ENCODE data around the gene PHACTR1.

GRCh38 chr6:13249817-13250216 lies 533.2 kb downstream of the PHACTR1 start:
- no peak for TF ChIP-seq RAD21 (IDR thresholded peaks at IDR 0.05; ENCODE audit: low read depth)
- no peak for TF ChIP-seq EGR1 (IDR thresholded peaks at IDR 0.05)
- TF ChIP-seq EP300 (IDR thresholded peaks at IDR 0.05; ENCODE audit: borderline replicate concordance) = no peak
- no peak for TF ChIP-seq NFIC (IDR thresholded peaks at IDR 0.05)
- TF ChIP-seq REST (IDR thresholded peaks at IDR 0.05; ENCODE audit: low read depth) = no peak
- no peak for TF ChIP-seq YY1 (IDR thresholded peaks at IDR 0.05; ENCODE audit: low read depth)
- no peak for TF ChIP-seq CREB1 (IDR thresholded peaks at IDR 0.05; ENCODE audit: low read depth)
- TF ChIP-seq MAX (IDR thresholded peaks at IDR 0.05) = no peak
- TF ChIP-seq CEBPB (IDR thresholded peaks at IDR 0.05) = no peak
- no peak for TF ChIP-seq TCF12 (IDR thresholded peaks at IDR 0.05; ENCODE audit: low read depth)
- TF ChIP-seq, protein P1, sequence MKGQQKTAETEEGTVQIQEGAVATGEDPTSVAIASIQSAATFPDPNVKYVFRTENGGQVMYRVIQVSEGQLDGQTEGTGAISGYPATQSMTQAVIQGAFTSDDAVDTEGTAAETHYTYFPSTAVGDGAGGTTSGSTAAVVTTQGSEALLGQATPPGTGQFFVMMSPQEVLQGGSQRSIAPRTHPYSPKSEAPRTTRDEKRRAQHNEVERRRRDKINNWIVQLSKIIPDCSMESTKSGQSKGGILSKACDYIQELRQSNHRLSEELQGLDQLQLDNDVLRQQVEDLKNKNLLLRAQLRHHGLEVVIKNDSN (IDR thresholded peaks at IDR 0.05) = no peak
- no peak for TF ChIP-seq ZBTB7A (IDR thresholded peaks at IDR 0.05; ENCODE audit: low read depth)

Measured in Ishikawa (cell line).